ENCODE data around the gene FMNL2.
"Not testable (repeated sequence)": the region's sequence is repeated elsewhere in the genome, so short reads cannot be mapped to it uniquely, and the experiment has no call there.

FMNL2 gene

GRCh38 chr2:152470861-152471854 lies 136.2 kb downstream of the FMNL2 start:
- H3K79me1 ChIP-seq (replicated peaks; ENCODE audit: low read length, poor library complexity, severe bottlenecking): peaks cover 21% of the 10 kb centered on the region
- H3K4ac ChIP-seq (ENCODE audit: low read depth in 1 of 2, low read length in 2 of 2): no peak overlapping the region
- no peak overlapping the region for H3K4me2 ChIP-seq (ENCODE audit: low read length, poor library complexity, severe bottlenecking)
- H2BK15ac ChIP-seq (ENCODE audit: low read depth, poor library complexity, severe bottlenecking): no peak overlapping the region
- no peak overlapping the region for H3K23ac ChIP-seq (ENCODE audit: low read length in 2 of 2)
- no peak overlapping the region for H2BK12ac ChIP-seq (ENCODE audit: low read length in 2 of 2)
- H3K4me3 ChIP-seq (ENCODE audit: insufficient read depth in 1 of 2, low read depth in 1 of 2, low read length in 2 of 2): no peak overlapping the region
- H2BK5ac ChIP-seq (ENCODE audit: low read depth, low read length, poor library complexity, severe bottlenecking): no peak overlapping the region
- no peak overlapping the region for H3K18ac ChIP-seq (ENCODE audit: low read depth in 1 of 2, low read length in 2 of 2)
- H3K27ac ChIP-seq (ENCODE audit: low read length, poor library complexity, severe bottlenecking): no peak overlapping the region
- no peaks in the 10 kb centered on the region for H3K36me3 ChIP-seq (ENCODE audit: control insufficient read depth in 1 of 2, insufficient read depth in 2 of 2, low read depth in 1 of 2, low read length in 2 of 2)
- 79% methylated on average over 12 of the region's 12 CpGs for WGBS
- H3K9me3 ChIP-seq (ENCODE audit: control insufficient read depth, low read length): no peaks in the 10 kb centered on the region
- no peak overlapping the region for H4K91ac ChIP-seq (ENCODE audit: low read length)
- H2AK5ac ChIP-seq (ENCODE audit: low read length, severe bottlenecking): no peak overlapping the region
- no peak overlapping the region for H3K9ac ChIP-seq (ENCODE audit: low read length)
- no peaks in the 10 kb centered on the region for H3K27me3 ChIP-seq (ENCODE audit: control insufficient read depth in 1 of 2, insufficient read depth in 1 of 2, low read length in 2 of 2)
- no peak for DNase-seq
- H3K4me1 ChIP-seq (ENCODE audit: control insufficient read depth, insufficient read depth, low read depth, low read length): peaks cover 4% of the 10 kb centered on the region
- no peak overlapping the region for H2AFZ ChIP-seq (ENCODE audit: low read depth, low read length)
- no peak overlapping the region for H4K8ac ChIP-seq (ENCODE audit: low read length)
- H3K14ac ChIP-seq (ENCODE audit: low read length in 2 of 2): no peak overlapping the region
- H2BK120ac ChIP-seq (ENCODE audit: low read depth, low read length): no peak overlapping the region

- Histone ChIP-seq H2BK15ac (ENCODE audit: low read depth, poor library complexity, severe bottlenecking) (no peak overlapping the region), H3K79me1 (replicated peaks; ENCODE audit: low read length, poor library complexity, severe bottlenecking) (peaks cover 21% of the 10 kb centered on the region), H3K9me3 (ENCODE audit: control insufficient read depth, low read length) (no peaks in the 10 kb centered on the region), H4K91ac (ENCODE audit: low read length) (no peak overlapping the region), H2AK5ac (ENCODE audit: low read length, severe bottlenecking) (no peak overlapping the region), H3K27ac (ENCODE audit: low read length, poor library complexity, severe bottlenecking) (no peak overlapping the region), H2BK5ac (ENCODE audit: low read depth, low read length, poor library complexity, severe bottlenecking) (no peak overlapping the region), H2AFZ (ENCODE audit: low read depth, low read length) (no peak overlapping the region), H3K9ac (ENCODE audit: low read length) (no peak overlapping the region), H3K4me3 (ENCODE audit: insufficient read depth in 1 of 2, low read depth in 1 of 2, low read length in 2 of 2) (no peak overlapping the region), H3K4me2 (ENCODE audit: low read length, poor library complexity, severe bottlenecking) (no peak overlapping the region), H3K4me1 (ENCODE audit: control insufficient read depth, insufficient read depth, low read depth, low read length) (peaks cover 6% of the 10 kb centered on the region), H2BK120ac (ENCODE audit: low read depth, low read length) (no peak overlapping the region), H3K23ac (ENCODE audit: low read length in 2 of 2) (no peak overlapping the region), H3K27me3 (ENCODE audit: control insufficient read depth in 1 of 2, insufficient read depth in 1 of 2, low read length in 2 of 2) (no peaks in the 10 kb centered on the region), H3K18ac (ENCODE audit: low read depth in 1 of 2, low read length in 2 of 2) (peak overlapping the region in 1 of 2 experiments; percentile 66), H2BK12ac (ENCODE audit: low read length in 2 of 2) (no peak overlapping the region), H4K8ac (ENCODE audit: low read length) (no peak overlapping the region), H3K14ac (ENCODE audit: low read length in 2 of 2) (no peak overlapping the region), H3K36me3 (ENCODE audit: control insufficient read depth in 1 of 2, insufficient read depth in 2 of 2, low read depth in 1 of 2, low read length in 2 of 2) (no peaks in the 10 kb centered on the region), H3K4ac (ENCODE audit: low read depth in 1 of 2, low read length in 2 of 2) (no peak overlapping the region)
- WGBS: 89% methylated on average over 1 of the region's 1 CpG
- DNase-seq: no peak
These were observed 137.5 kb downstream of the FMNL2 start for GRCh38 chr2:152472481-152472887.

- Histone ChIP-seq H3K4me3 (ENCODE audit: insufficient read depth in 1 of 2, low read depth in 1 of 2, low read length in 2 of 2) (no peak overlapping the region), H4K91ac (ENCODE audit: low read length) (no peak overlapping the region), H3K27ac (ENCODE audit: low read length, poor library complexity, severe bottlenecking) (no peak overlapping the region), H2BK5ac (ENCODE audit: low read depth, low read length, poor library complexity, severe bottlenecking) (no peak overlapping the region), H2AK5ac (ENCODE audit: low read length, severe bottlenecking) (no peak overlapping the region), H3K9ac (ENCODE audit: low read length) (no peak overlapping the region), H3K4me2 (ENCODE audit: low read length, poor library complexity, severe bottlenecking) (no peak overlapping the region), H3K14ac (ENCODE audit: low read length in 2 of 2) (no peak overlapping the region), H3K4ac (ENCODE audit: low read depth in 1 of 2, low read length in 2 of 2) (no peak overlapping the region), H2BK15ac (ENCODE audit: low read depth, poor library complexity, severe bottlenecking) (no peak overlapping the region), H2BK12ac (ENCODE audit: low read length in 2 of 2) (no peak overlapping the region), H3K4me1 (ENCODE audit: control insufficient read depth, insufficient read depth, low read depth, low read length) (peaks cover 6% of the 10 kb centered on the region), H3K23ac (ENCODE audit: low read length in 2 of 2) (no peak overlapping the region), H3K27me3 (ENCODE audit: control insufficient read depth in 1 of 2, insufficient read depth in 1 of 2, low read length in 2 of 2) (no peaks in the 10 kb centered on the region), H4K8ac (ENCODE audit: low read length) (no peak overlapping the region), H3K79me1 (replicated peaks; ENCODE audit: low read length, poor library complexity, severe bottlenecking) (peaks cover 23% of the 10 kb centered on the region), H2AFZ (ENCODE audit: low read depth, low read length) (no peak overlapping the region), H3K9me3 (ENCODE audit: control insufficient read depth, low read length) (no peaks in the 10 kb centered on the region), H3K36me3 (ENCODE audit: control insufficient read depth in 1 of 2, insufficient read depth in 2 of 2, low read depth in 1 of 2, low read length in 2 of 2) (no peaks in the 10 kb centered on the region), H2BK120ac (ENCODE audit: low read depth, low read length) (no peak overlapping the region), H3K18ac (ENCODE audit: low read depth in 1 of 2, low read length in 2 of 2) (peak overlapping the region in 1 of 2 experiments; percentile 11)
- no CpG with 5 or more reads among the region's 1 CpG for WGBS
- DNase-seq: no peak
These were observed 138.3 kb downstream of the FMNL2 start for GRCh38 chr2:152473151-152473857.

- not testable (repeated sequence) for H3K9me3 ChIP-seq (ENCODE audit: control insufficient read depth, low read length); H4K91ac ChIP-seq (ENCODE audit: low read length); H2BK15ac ChIP-seq (ENCODE audit: low read depth, poor library complexity, severe bottlenecking); H3K4me2 ChIP-seq (ENCODE audit: low read length, poor library complexity, severe bottlenecking); H3K14ac ChIP-seq (ENCODE audit: low read length in 2 of 2); H2BK5ac ChIP-seq (ENCODE audit: low read depth, low read length, poor library complexity, severe bottlenecking); H3K27ac ChIP-seq (ENCODE audit: low read length, poor library complexity, severe bottlenecking); H3K23ac ChIP-seq (ENCODE audit: low read length in 2 of 2); H3K18ac ChIP-seq (ENCODE audit: low read depth in 1 of 2, low read length in 2 of 2); H4K8ac ChIP-seq (ENCODE audit: low read length); H3K9ac ChIP-seq (ENCODE audit: low read length); H3K4me3 ChIP-seq (ENCODE audit: insufficient read depth in 1 of 2, low read depth in 1 of 2, low read length in 2 of 2); H3K27me3 ChIP-seq (ENCODE audit: control insufficient read depth in 1 of 2, insufficient read depth in 1 of 2, low read length in 2 of 2); H2BK120ac ChIP-seq (ENCODE audit: low read depth, low read length); H3K36me3 ChIP-seq (ENCODE audit: control insufficient read depth in 1 of 2, insufficient read depth in 2 of 2, low read depth in 1 of 2, low read length in 2 of 2); H2AFZ ChIP-seq (ENCODE audit: low read depth, low read length); H3K4me1 ChIP-seq (ENCODE audit: control insufficient read depth, insufficient read depth, low read depth, low read length); H2BK12ac ChIP-seq (ENCODE audit: low read length in 2 of 2); H2AK5ac ChIP-seq (ENCODE audit: low read length, severe bottlenecking); DNase-seq; H3K4ac ChIP-seq (ENCODE audit: low read depth in 1 of 2, low read length in 2 of 2)
- WGBS: 92% methylated on average over 5 of the region's 5 CpGs
- H3K79me1 ChIP-seq (replicated peaks; ENCODE audit: low read length, poor library complexity, severe bottlenecking): peaks cover 23% of the 10 kb centered on the region
These were observed 139.5 kb downstream of the FMNL2 start for GRCh38 chr2:152474523-152474922.

Measured in mesenchymal stem cell (in vitro differentiated cells and primary cell).